Trophoblast cell (in vitro differentiated cells and primary cell): ENCODE data around the gene SLC12A4.

Experiments
- DNase-seq, 2 donors: peaks; one replicate each; pipeline ENCODE4 v3.0.0-alpha.2; 2016
- H2AFZ ChIP-seq: 2 replicates; pipeline ENCODE4 v1.6.1; 2013; ENCODE audit warnings: low read length, moderate library complexity, mild to moderate bottlenecking; ENCODE audit not compliant: insufficient read depth, poor library complexity
- H2AK5ac ChIP-seq: 2 replicates; pipeline ENCODE4 v1.6.1; 2013; ENCODE audit warnings: mild to moderate bottlenecking, low read length
- H2BK120ac ChIP-seq: 2 replicates; pipeline ENCODE4 v1.6.1; 2013; ENCODE audit warnings: low read length, mild to moderate bottlenecking, moderate library complexity; ENCODE audit not compliant: insufficient read depth, poor library complexity
- H2BK12ac ChIP-seq: 2 replicates; pipeline ENCODE4 v1.6.1; 2013; ENCODE audit warnings: mild to moderate bottlenecking, low read length, moderate library complexity
- H2BK5ac ChIP-seq: 2 replicates; pipeline ENCODE4 v1.6.1; 2013; ENCODE audit warnings: low read length, low read depth, moderate library complexity, mild to moderate bottlenecking; ENCODE audit not compliant: poor library complexity
- H3K14ac ChIP-seq: 2 replicates; pipeline ENCODE4 v1.6.1; 2013; ENCODE audit warnings: mild to moderate bottlenecking, low read length
- H3K18ac ChIP-seq: 2 replicates; pipeline ENCODE4 v1.6.1; 2013; ENCODE audit warnings: mild to moderate bottlenecking, low read length
- H3K23ac ChIP-seq: 2 replicates; pipeline ENCODE4 v1.6.1; 2013; ENCODE audit warnings: low read length
- H3K27ac ChIP-seq: 2 replicates; pipeline ENCODE4 v1.5.1; 2013; ENCODE audit warnings: low read depth, mild to moderate bottlenecking, inconsistent platforms, low read length, moderate library complexity
- H3K27me3 ChIP-seq: 2 replicates; pipeline ENCODE4 v1.6.1; 2013; ENCODE audit warnings: inconsistent platforms, mild to moderate bottlenecking, low read length, moderate library complexity; ENCODE audit not compliant: insufficient read depth
- H3K36me3 ChIP-seq, 2 experiments: 1 replicate in 1 of 2; 2 replicates in 1 of 2; pipeline ENCODE4 v1.6.1; 2013; ENCODE audit warnings: low read length in 2 of 2, mild to moderate bottlenecking in 2 of 2, moderate library complexity in 1 of 2; ENCODE audit not compliant: insufficient read depth in 2 of 2, control insufficient read depth in 1 of 2
- H3K4ac ChIP-seq: 2 replicates; pipeline ENCODE4 v1.6.1; 2013; ENCODE audit warnings: low read depth, mild to moderate bottlenecking, low read length, moderate library complexity
- H3K4me1 ChIP-seq, 2 experiments: 1 replicate in 1 of 2; 2 replicates in 1 of 2; pipeline ENCODE4 v1.6.1; 2013; ENCODE audit warnings: low read length in 2 of 2, mild to moderate bottlenecking in 2 of 2, moderate library complexity in 1 of 2; ENCODE audit not compliant: insufficient read depth in 2 of 2, control insufficient read depth in 1 of 2
- H3K4me2 ChIP-seq: 2 replicates; pipeline ENCODE4 v1.6.1; 2013; ENCODE audit warnings: inconsistent platforms, mild to moderate bottlenecking, low read length, moderate library complexity
- H3K4me3 ChIP-seq: 2 replicates; pipeline ENCODE4 v1.5.1; 2013; ENCODE audit warnings: mild to moderate bottlenecking, low read depth, low read length, inconsistent platforms
- H3K79me1 ChIP-seq: one replicate; pipeline ENCODE4 v1.6.1; 2013; ENCODE audit warnings: low read length
- H3K79me2 ChIP-seq: 2 replicates; pipeline ENCODE4 v1.6.1; 2013; ENCODE audit warnings: low read length, mild to moderate bottlenecking; ENCODE audit not compliant: control insufficient read depth, insufficient read depth, poor library complexity
- H3K9ac ChIP-seq: 2 replicates; pipeline ENCODE4 v1.6.1; 2013; ENCODE audit warnings: mild to moderate bottlenecking, low read length
- H3K9me3 ChIP-seq: 2 replicates; pipeline ENCODE4 v1.6.1; 2013; ENCODE audit warnings: low read depth, mild to moderate bottlenecking, control low read depth, inconsistent platforms, low read length; ENCODE audit not compliant: insufficient read depth
- H4K12ac ChIP-seq: 2 replicates; pipeline ENCODE4 v1.6.1; 2013; ENCODE audit warnings: low read depth, mild to moderate bottlenecking, low read length, moderate library complexity
- H4K8ac ChIP-seq: 2 replicates; pipeline ENCODE4 v1.6.1; 2013; ENCODE audit warnings: low read depth, mild to moderate bottlenecking, low read length, moderate library complexity
- H4K91ac ChIP-seq: one replicate; pipeline ENCODE4 v1.6.1; 2013; ENCODE audit warnings: low read depth, mild to moderate bottlenecking, low read length, moderate library complexity
- WGBS: extraction: QIAGEN DNeasy Blood & Tissue Kit; methylation state at CpG from one replicate; pipeline ENCODE4 v1.1.7; 2013; ENCODE audit warnings: missing lambda C conversion rate; ENCODE audit not compliant: insufficient read length, insufficient coverage; ENCODE audit errors: extremely low coverage; 5-methylcytosine and 5-hydroxymethylcytosine counted together

Gene SLC12A4

GRCh38 chr16:67931712-67932461, 36.5 kb downstream of the SLC12A4 start, which contains the start of gene CTRL:
TSS of gene CTRL (minus strand) at chr16:67931862. CDS start at chr16:67931852, 10 bp downstream.
- Histone ChIP-seq H4K12ac (no peak within 1 kb of the TSS), H4K91ac (no peak within 1 kb of the TSS), H3K14ac (no peak within 1 kb of the TSS), H3K23ac (no peak within 1 kb of the TSS), H2BK5ac (no peak within 1 kb of the TSS), H2AK5ac (no peak within 1 kb of the TSS), H3K79me2 (peaks cover 8% of the 10 kb centered on the region), H3K4ac (no peak within 1 kb of the TSS), H3K9ac (no peak within 1 kb of the TSS), H3K27ac (no peak within 1 kb of the TSS), H3K4me2 (no peak within 1 kb of the TSS), H3K27me3 (no peaks in the 10 kb centered on the region), H4K8ac (no peak within 1 kb of the TSS), H3K4me3 (no peak within 1 kb of the TSS), H2BK120ac (no peak within 1 kb of the TSS), H3K9me3 (peaks cover 6% of the 10 kb centered on the region), H3K79me1 (peaks cover 11% of the 10 kb centered on the region), H3K18ac (no peak within 1 kb of the TSS), H2AFZ (no peak within 1 kb of the TSS), H2BK12ac (no peak within 1 kb of the TSS), H3K4me1 (peaks cover 11 to 12% of the 10 kb centered on the region in 2 experiments), H3K36me3 (peaks cover 9 to 11% of the 10 kb centered on the region in 2 experiments)
- peak in 1 of 2 donors; percentile 39 for DNase-seq
- no CpG with 5 or more reads among the region's 15 CpGs for WGBS

GRCh38 chr16:67930678-67931211, 37.7 kb downstream of the SLC12A4 start:
- Histone ChIP-seq H4K12ac (no peak overlapping the region), H2BK5ac (no peak overlapping the region), H3K79me1 (peaks cover under 1% of the 10 kb centered on the region), H2BK12ac (no peak overlapping the region), H3K9ac (no peak overlapping the region), H4K91ac (no peak overlapping the region), H3K27me3 (no peaks in the 10 kb centered on the region), H3K9me3 (peaks cover 6% of the 10 kb centered on the region), H4K8ac (no peak overlapping the region), H3K4me2 (no peak overlapping the region), H3K36me3 (peaks cover 9 to 11% of the 10 kb centered on the region in 2 experiments), H2AK5ac (no peak overlapping the region), H2BK120ac (no peak overlapping the region), H2AFZ (no peak overlapping the region), H3K27ac (no peak overlapping the region), H3K4me1 (peaks cover 9 to 10% of the 10 kb centered on the region in 2 experiments), H3K79me2 (no peaks in the 10 kb centered on the region), H3K4ac (no peak overlapping the region), H3K4me3 (no peak overlapping the region), H3K23ac (no peak overlapping the region), H3K18ac (no peak overlapping the region), H3K14ac (no peak overlapping the region)
- no peak for DNase-seq
- WGBS = no CpG with 5 or more reads among the region's 17 CpGs

- Histone ChIP-seq H2BK12ac (no peak overlapping the region), H4K12ac (no peak overlapping the region), H2AFZ (no peak overlapping the region), H3K79me2 (no peaks in the 10 kb centered on the region), H3K4me1 (peaks cover 6 to 7% of the 10 kb centered on the region in 2 experiments), H3K36me3 (peaks cover 9 to 11% of the 10 kb centered on the region in 2 experiments), H3K14ac (no peak overlapping the region), H2BK5ac (no peak overlapping the region), H3K27me3 (no peaks in the 10 kb centered on the region), H4K8ac (no peak overlapping the region), H3K27ac (no peak overlapping the region), H3K79me1 (no peaks in the 10 kb centered on the region), H3K4me3 (no peak overlapping the region), H2BK120ac (no peak overlapping the region), H3K4ac (no peak overlapping the region), H3K23ac (no peak overlapping the region), H3K18ac (no peak overlapping the region), H3K9ac (no peak overlapping the region), H2AK5ac (no peak overlapping the region), H3K9me3 (peaks cover 6% of the 10 kb centered on the region), H3K4me2 (no peak overlapping the region), H4K91ac (no peak overlapping the region)
- no peak for DNase-seq
- WGBS = no CpG with 5 or more reads among the region's 14 CpGs
These were observed 38.2 kb downstream of the SLC12A4 start for GRCh38 chr16:67930191-67930590.

- Histone ChIP-seq H3K79me2 (no peaks in the 10 kb centered on the region), H2AK5ac (no peak overlapping the region), H4K8ac (no peak overlapping the region), H3K9me3 (peaks cover 6% of the 10 kb centered on the region), H2BK5ac (no peak overlapping the region), H4K12ac (no peak overlapping the region), H3K9ac (no peak overlapping the region), H3K14ac (no peak overlapping the region), H3K4ac (no peak overlapping the region), H3K4me2 (no peak overlapping the region), H3K79me1 (no peaks in the 10 kb centered on the region), H3K4me1 (no peaks in the 10 kb centered on the region), H3K27me3 (no peaks in the 10 kb centered on the region), H2BK12ac (no peak overlapping the region), H3K18ac (no peak overlapping the region), H2BK120ac (no peak overlapping the region), H4K91ac (no peak overlapping the region), H3K4me3 (no peak overlapping the region), H3K23ac (no peak overlapping the region), H2AFZ (no peak overlapping the region), H3K27ac (no peak overlapping the region), H3K36me3 (peaks cover 11 to 14% of the 10 kb centered on the region in 2 experiments)
- no CpG with 5 or more reads among the region's 16 CpGs for WGBS
- peak; percentile 63 to 84 for DNase-seq
These were observed 39.7 kb downstream of the SLC12A4 start for GRCh38 chr16:67928561-67929364.
